OCI-LY7 (cell line): ENCODE data around the gene MTSS2. TPM values are rescaled to one million over a fixed set of nuclear protein-coding genes. Genes with fewer than 3 reads are reported as not detected.

Experiments used
- BruUV-seq: library from RNA; stranded (reverse); fragments of 400-500 nt; replicated peaks from 2 replicates; lab custom pipeline; 2021; lab: Mats Ljungman, UMichigan
- CTCF ChIA-PET: fragments of 300-600 bp; sonication (Branson Sonifier 250); formaldehyde crosslinking; loops from one replicate; lab custom pipeline; 2022; ENCODE audit warnings: antibody characterized with exemption; ENCODE audit not compliant: unreplicated experiment; lab: Charles Lee
- POLR2A ChIA-PET: fragments of 300-600 bp; sonication (Branson Sonifier 250); formaldehyde crosslinking; loops from one replicate; lab custom pipeline; 2022; ENCODE audit warnings: antibody characterized with exemption; lab: Charles Lee
- DNase-seq: peaks from one replicate; pipeline ENCODE4 v3.0.0-alpha.2; 2015; ENCODE audit warnings: low spot score
- H2AFZ ChIP-seq: fragments of 200-600 bp; sonication (generic), shearing (Covaris generic); 2 replicates; pipeline ENCODE4 v1.6.1; 2014; ENCODE audit warnings: mild to moderate bottlenecking, antibody characterized with exemption, low read length, moderate library complexity
- H3K27ac ChIP-seq: fragments of 200-600 bp; sonication (generic); 2 replicates; pipeline ENCODE4 v1.5.1; 2014; ENCODE audit warnings: mixed run types, low read depth, mild to moderate bottlenecking, moderate library complexity, low read length, inconsistent platforms; ENCODE audit not compliant: poor library complexity, severe bottlenecking
- H3K36me3 ChIP-seq: fragments of 200-600 bp; sonication (generic); 2 replicates; pipeline ENCODE4 v1.6.1; 2014; ENCODE audit warnings: mild to moderate bottlenecking, antibody characterized with exemption, low read length, moderate library complexity, mixed read lengths; ENCODE audit not compliant: insufficient read depth
- H3K4me1 ChIP-seq: fragments of 200-600 bp; sonication (generic); 2 replicates; pipeline ENCODE4 v1.5.1; 2014; ENCODE audit warnings: mild to moderate bottlenecking, low read length; ENCODE audit not compliant: insufficient read depth, poor library complexity, severe bottlenecking
- H3K4me2 ChIP-seq: fragments of 200-600 bp; sonication (generic); 2 replicates; pipeline ENCODE4 v1.6.1; 2014; ENCODE audit warnings: mild to moderate bottlenecking, low read length
- H3K4me3 ChIP-seq: fragments of 200-600 bp; sonication (generic); 2 replicates; pipeline ENCODE4 v1.5.1; 2014; ENCODE audit warnings: mild to moderate bottlenecking, low read depth, low read length; ENCODE audit not compliant: poor library complexity, severe bottlenecking
- H3K79me2 ChIP-seq: fragments of 200-600 bp; sonication (generic); 2 replicates; pipeline ENCODE4 v1.6.1; 2016; ENCODE audit warnings: low read depth, mild to moderate bottlenecking, low read length, moderate library complexity, mixed read lengths; ENCODE audit not compliant: insufficient read depth
- H3K9me2 ChIP-seq: fragments of 200-600 bp; sonication (generic); 2 replicates; pipeline ENCODE4 v1.6.1; 2016; ENCODE audit warnings: mild to moderate bottlenecking, low read length, mixed read lengths; ENCODE audit not compliant: insufficient read depth
- H3K9me3 ChIP-seq: fragments of 200-600 bp; sonication (generic); 2 replicates; pipeline ENCODE4 v1.6.1; 2014; ENCODE audit warnings: mild to moderate bottlenecking, mixed run types, low read length, mixed read lengths
- H4K20me1 ChIP-seq: fragments of 200-600 bp; sonication (generic); 2 replicates; pipeline ENCODE4 v1.6.1; 2014; ENCODE audit warnings: mild to moderate bottlenecking, antibody characterized with exemption, low read length, moderate library complexity, mixed read lengths; ENCODE audit not compliant: insufficient read depth
- CTCF ChIP-seq: fragments of 200-600 bp; sonication (generic); conservative IDR thresholded peaks from 2 replicates; pipeline ENCODE4 v1.5.1; 2014; ENCODE audit warnings: mild to moderate bottlenecking, antibody characterized with exemption, low read length, moderate library complexity, mixed read lengths
- EZH2phosphoT487 ChIP-seq: fragments of 200-600 bp; sonication (generic); IDR thresholded peaks from 2 replicates; pipeline ENCODE4 v1.6.1; 2018; ENCODE audit warnings: low read depth, borderline replicate concordance, mild to moderate bottlenecking, mixed run types, antibody characterized with exemption, low read length, moderate library complexity, mixed read lengths
- intact Hi-C: fragments of 100-400 bp; cut with micrococcal nuclease; formaldehyde crosslinking; loops from one replicate; pipeline ENCODE4 v1.10.0; 2022; ENCODE audit not compliant: unreplicated experiment
- total RNA-seq, 2 experiments: library from RNA; depleted of rRNA in 1 of 2; stranded (reverse); fragments of >200 nt in 1 of 2; shearing (Covaris generic) in 1 of 2; gene quantifications; 2 replicates each; pipeline ENCODE4 v1.2.3, GENCODE V29; 2014 to 2022

MTSS2 gene
- total RNA-seq, 2 experiments from 2014 or later, result 0.17 to 0.19 TPM

GRCh38 chr16:70647441-70648359 is 38.2 kb downstream of the MTSS2 start:
- no peaks in the 10 kb centered on the region for H3K36me3 ChIP-seq
- H3K9me3 ChIP-seq, result no peaks in the 10 kb centered on the region
- POLR2A ChIA-PET, result no interaction called here
- no peak for DNase-seq
- no peak overlapping the region for H3K27ac ChIP-seq
- no peaks in the 10 kb centered on the region for H4K20me1 ChIP-seq
- CTCF ChIA-PET, result no interaction called here
- H3K4me2 ChIP-seq, result no peak overlapping the region
- intact Hi-C loops, result no loop called here
- no peak overlapping the region for H2AFZ ChIP-seq
- H3K4me1 ChIP-seq, result no peaks in the 10 kb centered on the region
- H3K79me2 ChIP-seq, result no peaks in the 10 kb centered on the region
- TF ChIP-seq EZH2phosphoT487 (no peak), CTCF (no peak)
- H3K4me3 ChIP-seq, result no peak overlapping the region
- BruUV-seq, result no TSS peak
- no peaks in the 10 kb centered on the region for H3K9me2 ChIP-seq

GRCh38 chr16:70646260-70647241 is 39.3 kb downstream of the MTSS2 start, which contains the start of gene IL34:
Gene IL34, plus strand, starts transcription at chr16:70646559. Its CDS starts 389 bp downstream, at chr16:70646948.
- intact Hi-C loops, result no loop called here
- Histone ChIP-seq H3K9me2 (no peaks in the 10 kb centered on the region), H3K79me2 (no peaks in the 10 kb centered on the region), H3K4me2 (no peak within 1 kb of the TSS), H3K4me1 (no peaks in the 10 kb centered on the region), H3K9me3 (no peaks in the 10 kb centered on the region), H4K20me1 (no peaks in the 10 kb centered on the region), H3K4me3 (no peak within 1 kb of the TSS), H3K27ac (no peak within 1 kb of the TSS), H3K36me3 (no peaks in the 10 kb centered on the region), H2AFZ (no peak within 1 kb of the TSS)
- POLR2A ChIA-PET, result no interaction called here
- CTCF ChIA-PET, result no interaction called here
- no TSS peak for BruUV-seq
- no peak for DNase-seq
- TF ChIP-seq CTCF, result no peak
- TF ChIP-seq EZH2phosphoT487, result no peak
